SU-DHL-6 (cell line): ENCODE data around the gene METTL17.

Experiments
- H2AFZ ChIP-seq: fragments of 200-600 bp; sonication (generic); 2 replicates; pipeline ENCODE4 v1.6.1; 2014; ENCODE audit warnings: low read depth, mild to moderate bottlenecking, moderate library complexity, mixed read lengths, antibody characterized with exemption, low read length; ENCODE audit not compliant: severe bottlenecking
- H3F3A ChIP-seq: fragments of 200-600 bp; shearing (Covaris generic); 2 replicates; pipeline ENCODE4 v1.6.0; 2016; ENCODE audit warnings: antibody characterized with exemption, mild to moderate bottlenecking; ENCODE audit not compliant: insufficient read depth
- H3K27ac ChIP-seq: fragments of 200-600 bp; sonication (generic); 2 replicates; pipeline ENCODE4 v1.5.1; 2016; ENCODE audit warnings: low read depth, mild to moderate bottlenecking, low read length, moderate library complexity, mixed read lengths
- H3K27me3 ChIP-seq: fragments of 200-600 bp; sonication (generic), shearing (Covaris generic); 2 replicates; pipeline ENCODE4 v1.6.0; 2014; ENCODE audit warnings: mild to moderate bottlenecking, low read length
- H3K36me3 ChIP-seq: fragments of 200-600 bp; sonication (generic); 2 replicates; pipeline ENCODE4 v1.6.1; 2014; ENCODE audit warnings: mild to moderate bottlenecking, low read length, mixed read lengths
- H3K4me2 ChIP-seq: fragments of 300-600, 200-600 bp; shearing (Covaris generic), sonication (generic); 2 replicates; pipeline ENCODE4 v1.6.0; 2014; ENCODE audit warnings: low read length, low read depth, mild to moderate bottlenecking; ENCODE audit not compliant: poor library complexity, severe bottlenecking
- H3K4me3 ChIP-seq: fragments of 200-600 bp; sonication (generic); 2 replicates; pipeline ENCODE4 v1.5.1; 2014; ENCODE audit warnings: antibody characterized with exemption, low read length, mild to moderate bottlenecking, mixed read lengths; ENCODE audit not compliant: insufficient read depth, poor library complexity, severe bottlenecking
- H3K79me2 ChIP-seq: fragments of 200-600 bp; sonication (generic); 2 replicates; pipeline ENCODE4 v1.6.1; 2014; ENCODE audit warnings: mild to moderate bottlenecking, low read length, moderate library complexity; ENCODE audit not compliant: insufficient read depth
- H3K9ac ChIP-seq: fragments of 200-600 bp; sonication (generic); 2 replicates; pipeline ENCODE4 v1.7.0; 2014; ENCODE audit warnings: mild to moderate bottlenecking, low read length
- H3K9me2 ChIP-seq: fragments of 200-600 bp; sonication (generic); replicated peaks from 2 replicates; pipeline ENCODE4 v1.6.1; 2014; ENCODE audit warnings: low read length; ENCODE audit not compliant: insufficient read depth
- H3K9me3 ChIP-seq: fragments of 200-600 bp; sonication (generic); 2 replicates; pipeline ENCODE4 v1.6.1; 2014; ENCODE audit warnings: low read length, mixed read lengths; ENCODE audit not compliant: insufficient read depth
- H4K20me1 ChIP-seq: fragments of 200-600 bp; sonication (generic); 2 replicates; pipeline ENCODE4 v1.6.1; 2014; ENCODE audit warnings: low read depth, mild to moderate bottlenecking, antibody characterized with exemption, low read length, moderate library complexity, mixed read lengths
- EZH2phosphoT487 ChIP-seq: fragments of 200-600 bp; sonication (generic), shearing (Covaris generic); conservative IDR thresholded peaks from 2 replicates; pipeline ENCODE4 v1.6.1; 2018; ENCODE audit warnings: mild to moderate bottlenecking, antibody characterized with exemption, low read length, moderate library complexity, mixed read lengths
- TF ChIP-seq, protein P1 (sequence below): fragments of 200-600 bp; sonication (generic); IDR thresholded peaks from one replicate; pipeline ENCODE4 v1.5.1; 2017; ENCODE audit warnings: antibody characterized with exemption, mild to moderate bottlenecking, low read length, moderate library complexity; ENCODE audit not compliant: insufficient read depth, poor library complexity, severe bottlenecking

The METTL17 gene

DNA sequence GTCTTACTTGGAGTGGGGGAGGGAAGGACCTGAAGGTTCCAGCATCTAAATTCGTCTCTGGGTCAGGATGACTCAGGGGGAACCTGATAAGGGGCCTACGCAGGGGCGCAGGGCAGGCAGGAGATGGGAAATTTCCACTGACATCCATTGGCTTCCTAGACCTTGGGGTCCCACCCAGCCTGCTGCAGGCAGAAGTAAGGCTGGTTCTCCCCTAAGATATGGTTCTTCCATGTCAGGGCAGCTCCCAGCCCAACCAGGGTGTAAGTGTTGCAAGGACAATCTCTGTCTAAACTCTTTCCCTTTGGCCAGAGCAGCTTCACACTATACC lies 37.2 kb downstream of the METTL17 start:
- H3K4me2 ChIP-seq, result no peak overlapping the region
- H2AFZ ChIP-seq, result no peak overlapping the region
- no peaks in the 10 kb centered on the region for H3F3A ChIP-seq
- H3K4me3 ChIP-seq, result no peak overlapping the region
- no peak overlapping the region for H3K27ac ChIP-seq
- no peaks in the 10 kb centered on the region for H3K9me3 ChIP-seq
- no peak overlapping the region for H3K9ac ChIP-seq
- H3K27me3 ChIP-seq, result no peaks in the 10 kb centered on the region
- no peaks in the 10 kb centered on the region for H3K9me2 ChIP-seq
- no peaks in the 10 kb centered on the region for H4K20me1 ChIP-seq
- H3K79me2 ChIP-seq, result no peaks in the 10 kb centered on the region
- no peak for TF ChIP-seq EZH2phosphoT487
- TF ChIP-seq, protein P1, sequence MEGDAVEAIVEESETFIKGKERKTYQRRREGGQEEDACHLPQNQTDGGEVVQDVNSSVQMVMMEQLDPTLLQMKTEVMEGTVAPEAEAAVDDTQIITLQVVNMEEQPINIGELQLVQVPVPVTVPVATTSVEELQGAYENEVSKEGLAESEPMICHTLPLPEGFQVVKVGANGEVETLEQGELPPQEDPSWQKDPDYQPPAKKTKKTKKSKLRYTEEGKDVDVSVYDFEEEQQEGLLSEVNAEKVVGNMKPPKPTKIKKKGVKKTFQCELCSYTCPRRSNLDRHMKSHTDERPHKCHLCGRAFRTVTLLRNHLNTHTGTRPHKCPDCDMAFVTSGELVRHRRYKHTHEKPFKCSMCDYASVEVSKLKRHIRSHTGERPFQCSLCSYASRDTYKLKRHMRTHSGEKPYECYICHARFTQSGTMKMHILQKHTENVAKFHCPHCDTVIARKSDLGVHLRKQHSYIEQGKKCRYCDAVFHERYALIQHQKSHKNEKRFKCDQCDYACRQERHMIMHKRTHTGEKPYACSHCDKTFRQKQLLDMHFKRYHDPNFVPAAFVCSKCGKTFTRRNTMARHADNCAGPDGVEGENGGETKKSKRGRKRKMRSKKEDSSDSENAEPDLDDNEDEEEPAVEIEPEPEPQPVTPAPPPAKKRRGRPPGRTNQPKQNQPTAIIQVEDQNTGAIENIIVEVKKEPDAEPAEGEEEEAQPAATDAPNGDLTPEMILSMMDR, result no peak
- no peaks in the 10 kb centered on the region for H3K36me3 ChIP-seq

- no peaks in the 10 kb centered on the region for H3F3A ChIP-seq
- no peaks in the 10 kb centered on the region for H3K27me3 ChIP-seq
- H3K27ac ChIP-seq, result no peak within 1 kb of the TSS
- H4K20me1 ChIP-seq, result no peaks in the 10 kb centered on the region
- H3K36me3 ChIP-seq, result no peaks in the 10 kb centered on the region
- H3K4me3 ChIP-seq, result no peak within 1 kb of the TSS
- TF ChIP-seq, protein P1, result no peak
- TF ChIP-seq EZH2phosphoT487, result no peak
- H3K4me2 ChIP-seq, result no peak within 1 kb of the TSS
- no peak within 1 kb of the TSS for H3K9ac ChIP-seq
- no peak within 1 kb of the TSS for H2AFZ ChIP-seq
- H3K9me3 ChIP-seq, result no peaks in the 10 kb centered on the region
- H3K9me2 ChIP-seq, result no peaks in the 10 kb centered on the region
- H3K79me2 ChIP-seq, result no peaks in the 10 kb centered on the region
Observed at GRCh38 chr14:21029917-21030316, 40.1 kb downstream of the METTL17 start, which contains the start of gene TPPP2. Gene TPPP2, plus strand, starts transcription at chr14:21030217. Its CDS starts 365 bp downstream, at chr14:21030582.

- H3K27me3 ChIP-seq, result no peaks in the 10 kb centered on the region
Observed at GRCh38 chr14:21030531-21030930, 40.8 kb downstream of the METTL17 start.

More at GRCh38 chr14:21030531-21030930, 40.8 kb downstream of the METTL17 start:
- Histone ChIP-seq H3K4me3 (no peak overlapping the region), H3K9me3 (no peaks in the 10 kb centered on the region), H3K79me2 (no peaks in the 10 kb centered on the region), H3K4me2 (no peak overlapping the region), H3K9ac (no peak overlapping the region), H4K20me1 (no peaks in the 10 kb centered on the region), H3K36me3 (no peaks in the 10 kb centered on the region), H3F3A (no peaks in the 10 kb centered on the region), H3K9me2 (no peaks in the 10 kb centered on the region), H3K27ac (no peak overlapping the region), H2AFZ (no peak overlapping the region)
- TF ChIP-seq, protein P1, result no peak
- no peak for TF ChIP-seq EZH2phosphoT487
